Erythroblast (primary cell): ENCODE data around the gene PNMA6A.

ENCODE experiments used
- GATA1 ChIP-seq: IDR thresholded peaks from 2 replicates; pipeline ENCODE4 v1.6.1; 2011; ENCODE audit warnings: low read depth, mild to moderate bottlenecking, control low read depth, low read length, moderate library complexity
- POLR2A ChIP-seq: IDR thresholded peaks from 2 replicates; pipeline ENCODE4 v1.6.1; 2011; ENCODE audit warnings: mild to moderate bottlenecking, low read length

DNA sequence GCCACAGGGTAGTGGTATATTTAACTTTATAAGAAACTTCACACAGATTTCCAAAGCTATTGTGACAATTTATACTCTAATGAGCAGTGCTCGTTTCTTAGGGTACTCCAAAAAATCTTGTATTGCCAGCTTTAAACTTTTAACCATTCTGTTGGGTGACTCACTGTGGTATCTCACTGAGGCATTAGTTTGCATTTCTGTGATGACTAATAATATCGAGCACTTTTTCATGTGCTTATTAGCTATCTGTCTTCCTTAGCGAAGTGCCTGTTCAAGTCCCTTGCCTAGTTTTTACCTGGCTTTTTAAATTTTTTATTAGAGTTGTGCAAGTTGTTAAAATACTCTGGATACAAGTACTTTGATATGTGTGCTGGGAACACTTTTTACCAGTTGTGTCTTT is 10.5 kb upstream of the PNMA6A start:
- TF ChIP-seq POLR2A (no peak), GATA1 (no peak)
